Activated T-cell treated with anti-CD3 and anti-CD28 coated beads, Interleukin-2, amount 50 U/mL, for 1 hour (primary cell): Measurements from ENCODE around the gene KRT9.

Source experiments
- DNase-seq: peaks from one replicate; pipeline ENCODE4 v3.0.0-alpha.2; 2020

The KRT9 gene

GRCh38 chr17:41523225-41523593, 48.6 kb downstream of the KRT9 start:
- no peak for DNase-seq

GRCh38 chr17:41522301-41523224, 49.3 kb downstream of the KRT9 start:
- no peak for DNase-seq

GRCh38 chr17:41521574-41522261, 50.1 kb downstream of the KRT9 start:
- no peak for DNase-seq

- DNase-seq = no peak
Measured at GRCh38 chr17:41520821-41521521, 50.9 kb downstream of the KRT9 start.

GRCh38 chr17:41519501-41520224, 52.2 kb downstream of the KRT9 start:
- no peak for DNase-seq

GRCh38 chr17:41518789-41519449, 52.9 kb downstream of the KRT9 start, which contains the start of gene KRT15:
TSS of gene KRT15 (minus strand) at chr17:41518890. CDS start at chr17:41518827, 63 bp downstream.
- no peak for DNase-seq

- DNase-seq = no peak
Measured at GRCh38 chr17:41518031-41518430, 53.8 kb downstream of the KRT9 start.

GRCh38 chr17:41516830-41517283, 55.0 kb downstream of the KRT9 start:
- DNase-seq = no peak

- DNase-seq = no peak
Measured at GRCh38 chr17:41516147-41516829, 55.6 kb downstream of the KRT9 start.
